Amniotic stem cell (primary cell): Measurements from ENCODE around the gene SRPK1.
"Not testable (repeated sequence)": the region's sequence is repeated elsewhere in the genome, so short reads cannot be mapped to it uniquely, and the experiment has no call there.

Experiments used
- DNase-seq: peaks from one replicate; lab custom pipeline; 2025; lab: John Stamatoyannopoulos, UW

The SRPK1 gene

DNA sequence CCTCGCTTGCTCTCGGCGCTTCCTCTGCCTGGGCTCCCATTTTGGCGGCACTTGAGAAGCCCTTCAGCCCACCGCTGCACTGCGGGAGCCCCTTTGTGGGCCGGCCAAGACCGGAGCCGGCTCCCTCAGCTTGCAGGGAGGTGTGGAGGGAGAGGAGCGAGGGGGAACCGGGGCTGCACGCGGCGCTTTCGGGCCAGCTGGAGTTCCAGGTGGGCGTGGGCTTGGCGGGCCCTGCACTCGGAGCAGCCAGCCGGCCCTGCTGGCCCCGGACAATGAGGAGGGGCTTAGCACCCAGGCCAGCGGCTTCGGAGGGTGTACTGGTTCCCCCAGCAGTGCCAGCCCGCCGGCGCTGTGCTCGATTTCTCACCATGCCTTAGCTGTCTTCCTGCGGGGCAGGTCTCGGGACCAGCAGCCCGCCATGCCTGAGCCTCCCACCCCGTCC lies 10.2 kb upstream of the SRPK1 start:
- no peak for DNase-seq

DNA sequence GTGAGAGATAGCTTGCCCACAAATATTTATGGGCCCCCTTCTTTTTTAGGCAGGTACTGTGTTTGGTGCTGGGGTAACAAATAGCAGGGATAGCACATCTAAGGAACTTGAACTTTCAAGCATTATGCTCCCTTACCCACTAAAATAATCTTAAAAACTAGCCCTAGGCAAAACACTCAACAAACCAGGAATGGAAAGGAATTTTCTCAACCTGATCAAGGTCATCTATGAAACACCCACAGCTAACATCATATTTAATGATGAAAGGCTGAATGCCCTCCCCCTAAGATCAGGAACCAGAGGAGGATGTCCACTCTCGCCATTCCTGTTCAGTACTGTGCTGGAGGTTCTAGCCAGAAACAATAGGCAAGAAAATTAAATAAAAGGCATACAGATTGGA lies 8.7 kb upstream of the SRPK1 start:
- DNase-seq: no peak

GRCh38 chr6:35926509-35927215 lies 5.8 kb upstream of the SRPK1 start:
- DNase-seq: no peak

- DNase-seq: no peak
Measured at GRCh38 chr6:35925961-35926360, 5.1 kb upstream of the SRPK1 start.

GRCh38 chr6:35924146-35924545 lies 3.2 kb upstream of the SRPK1 start:
- DNase-seq: no peak

DNA sequence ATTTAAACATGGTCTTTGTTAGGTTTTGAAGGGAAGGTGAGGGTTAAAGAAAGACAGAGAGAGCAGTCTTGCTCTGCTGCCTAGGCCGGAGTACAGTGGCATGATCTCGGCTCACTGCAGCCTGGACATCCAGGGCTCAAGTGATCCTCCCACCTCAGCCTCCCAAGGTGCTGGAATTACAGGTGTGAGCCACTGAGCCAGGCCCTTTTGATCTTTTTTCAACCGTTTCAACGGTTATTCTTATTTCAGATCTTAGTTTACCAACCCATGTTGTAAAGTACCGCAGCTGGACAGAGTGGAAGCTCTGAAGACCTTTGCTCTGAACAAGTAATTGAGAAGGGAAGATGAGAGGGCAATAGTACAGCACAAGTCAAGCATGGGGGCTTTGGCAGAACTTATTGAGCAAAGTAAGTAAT lies 1.2 kb upstream of the SRPK1 start:
- no peak for DNase-seq

DNA sequence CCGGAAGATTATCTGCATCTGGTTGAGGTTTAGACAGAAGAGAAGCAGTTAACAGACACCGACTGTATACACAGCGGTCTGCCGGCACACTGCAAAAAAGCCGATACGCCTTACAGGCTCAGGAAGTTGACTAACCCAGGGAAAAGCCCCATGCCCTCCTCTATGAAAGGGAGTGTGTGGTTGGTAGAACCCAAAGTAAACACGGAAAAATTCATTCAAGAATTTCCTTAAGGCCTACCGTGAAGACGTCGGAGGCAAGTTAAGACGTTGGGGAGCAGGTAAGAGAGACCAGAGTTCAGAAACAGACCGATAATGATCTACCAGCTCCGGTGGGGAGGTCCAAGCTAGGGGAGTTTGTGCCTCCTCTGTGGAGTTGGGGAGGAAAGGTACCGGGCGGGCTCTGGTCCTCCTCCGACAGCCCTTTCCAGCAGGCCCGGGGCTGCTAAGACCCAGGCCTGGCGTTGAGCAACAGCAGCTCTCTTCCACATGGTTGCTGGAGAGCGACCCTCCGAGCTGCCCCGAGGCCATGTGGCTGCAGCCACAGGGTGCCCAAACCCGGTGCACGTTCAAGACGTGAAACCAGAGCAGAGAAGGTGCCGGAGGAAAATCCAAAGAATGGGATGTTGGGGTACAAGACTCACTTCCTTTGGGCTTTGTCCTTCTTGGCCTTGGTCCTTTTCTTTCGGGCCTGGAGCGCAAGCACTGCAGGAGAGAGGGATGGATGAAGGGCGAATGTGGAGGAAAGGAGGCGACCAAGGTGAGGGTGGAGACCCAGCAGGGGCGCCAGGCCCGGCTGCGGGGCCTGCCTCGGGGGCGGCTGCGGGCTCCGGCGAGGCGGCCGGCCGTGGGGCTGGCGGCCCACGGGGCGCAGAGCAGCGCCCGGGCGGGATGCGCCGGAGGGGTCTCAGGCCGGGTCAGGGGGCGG lies 809 bp downstream of the SRPK1 start:
- peak; percentile 44 for DNase-seq

GRCh38 chr6:35919085-35919826 lies 1.6 kb downstream of the SRPK1 start:
- DNase-seq: no peak

GRCh38 chr6:35916893-35917292 lies 4.0 kb downstream of the SRPK1 start:
- not testable (repeated sequence) for DNase-seq

DNA sequence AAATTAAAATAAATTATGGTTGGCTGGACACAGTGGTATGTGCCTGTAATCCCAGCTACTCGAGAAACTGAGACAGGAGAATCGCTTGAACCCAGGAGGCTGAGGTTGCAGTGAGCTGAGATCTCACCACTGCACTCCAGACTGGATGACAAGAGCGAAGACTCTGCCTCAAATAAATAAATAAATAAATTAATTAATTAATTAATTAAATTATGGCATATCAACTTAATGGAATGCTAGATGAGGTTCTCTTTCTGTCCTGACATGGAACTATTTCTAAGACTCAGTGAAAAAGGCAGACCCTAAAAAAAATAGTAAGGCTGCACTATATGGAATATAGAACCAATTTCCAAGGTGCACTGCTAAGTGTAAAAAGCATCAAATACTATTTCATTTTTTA lies 4.8 kb downstream of the SRPK1 start:
- no peak for DNase-seq

- DNase-seq: no peak
Measured at GRCh38 chr6:35914536-35914935, 6.4 kb downstream of the SRPK1 start.

DNA sequence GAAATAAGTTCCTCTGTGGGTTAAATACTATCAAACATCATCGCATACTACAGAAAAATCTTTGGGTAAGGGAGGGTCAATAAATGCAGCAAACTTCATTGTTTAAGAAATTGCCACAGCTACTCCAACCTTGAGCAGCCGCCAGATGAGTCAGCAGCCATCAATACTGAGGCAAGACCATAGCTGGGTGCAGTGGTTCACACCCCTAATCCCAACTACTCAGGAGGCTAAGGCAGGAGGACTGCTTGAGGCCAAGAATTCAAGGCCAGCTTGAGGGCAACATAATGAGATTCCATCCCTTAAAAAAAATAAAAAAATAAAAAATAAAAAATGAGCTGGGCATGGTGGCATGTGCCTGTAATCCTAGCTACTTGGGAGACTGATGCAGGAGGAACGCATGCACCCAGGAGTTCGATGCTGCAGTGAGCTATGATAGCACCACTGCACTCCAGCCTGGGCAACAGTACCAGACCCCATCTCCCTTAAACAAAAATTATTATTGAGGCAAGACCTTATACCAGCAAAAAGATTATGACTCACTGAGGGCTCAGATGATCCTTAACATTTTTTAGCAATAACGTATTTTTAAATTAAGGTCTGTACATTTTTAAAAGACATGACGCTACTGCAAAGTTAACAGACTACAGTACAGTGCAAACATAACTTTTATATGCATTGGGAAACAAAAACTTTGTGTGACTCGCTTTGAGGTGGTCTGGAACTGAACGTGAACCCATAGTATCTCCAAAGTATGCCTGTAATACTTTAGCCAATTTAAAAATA lies 8.8 kb downstream of the SRPK1 start:
- no peak for DNase-seq

- DNase-seq: not testable (repeated sequence)
Measured at GRCh38 chr6:35909571-35909970, 11.3 kb downstream of the SRPK1 start.

DNA sequence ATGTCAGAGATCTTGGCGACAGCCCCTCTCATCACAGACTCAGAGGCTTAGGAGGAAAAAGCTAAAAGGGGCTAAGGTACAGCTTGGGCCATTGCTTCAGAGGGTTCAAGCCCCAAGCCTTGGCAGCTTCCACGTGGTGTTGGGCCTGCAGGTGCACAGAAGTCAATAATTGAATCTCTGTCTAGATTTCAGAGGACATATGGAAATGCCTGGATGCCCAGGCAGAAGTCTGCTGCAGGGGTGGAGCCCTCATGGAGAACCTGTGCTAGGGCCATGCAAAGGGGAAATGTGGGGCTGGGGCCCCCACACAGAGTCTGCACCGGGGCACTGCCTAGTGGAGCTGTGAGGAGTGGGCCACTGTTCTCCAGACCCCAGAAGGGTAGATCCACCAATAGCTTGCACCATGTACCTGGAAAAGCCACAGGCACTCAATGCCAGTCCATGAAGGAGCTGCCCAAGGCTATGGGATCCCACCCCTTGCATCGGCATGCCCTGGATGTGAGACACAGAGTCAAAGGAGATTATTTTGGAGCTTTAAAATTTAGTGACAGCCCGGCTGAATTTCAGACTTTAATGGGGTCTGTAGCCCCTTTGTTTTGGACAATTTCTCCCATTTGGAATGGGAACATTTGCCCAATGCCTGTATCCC lies 12.0 kb downstream of the SRPK1 start:
- DNase-seq: not testable (repeated sequence)

DNA sequence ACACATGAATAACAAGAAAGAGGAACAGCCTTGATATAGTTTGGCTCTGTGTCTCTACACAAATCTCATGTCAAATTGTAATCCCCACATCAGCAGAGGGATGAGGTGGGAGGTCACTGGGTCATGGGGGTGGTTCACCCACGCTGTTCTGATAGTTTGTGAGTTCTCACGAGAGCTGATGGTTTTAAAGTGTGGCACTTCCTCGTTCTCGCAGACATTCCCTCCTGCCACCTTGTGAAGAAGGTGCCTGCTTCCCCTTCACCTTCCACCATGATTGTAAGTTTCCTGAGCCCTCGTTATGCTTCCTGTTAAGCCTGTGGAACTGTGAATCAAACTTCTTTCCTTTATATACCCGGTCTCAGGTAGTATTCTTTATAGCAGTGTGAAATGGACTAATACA lies 13.1 kb downstream of the SRPK1 start:
- DNase-seq: no peak

DNA sequence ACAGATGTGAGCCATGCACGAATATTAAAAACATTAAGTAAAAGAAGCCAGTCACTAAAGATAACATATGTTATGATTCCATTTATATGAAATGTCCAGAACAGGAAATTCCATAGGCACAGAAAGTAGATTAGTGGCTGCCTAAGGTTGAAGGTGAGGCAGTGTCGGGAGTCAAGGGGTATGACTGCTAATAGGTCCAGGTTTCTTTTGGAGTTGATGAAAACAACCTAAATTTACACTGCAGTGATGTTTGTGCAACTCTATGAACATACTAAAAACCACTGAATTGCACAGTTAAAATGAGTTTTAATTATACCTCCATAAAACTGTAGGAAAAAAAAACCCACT lies 14.4 kb downstream of the SRPK1 start:
- no peak for DNase-seq

DNA sequence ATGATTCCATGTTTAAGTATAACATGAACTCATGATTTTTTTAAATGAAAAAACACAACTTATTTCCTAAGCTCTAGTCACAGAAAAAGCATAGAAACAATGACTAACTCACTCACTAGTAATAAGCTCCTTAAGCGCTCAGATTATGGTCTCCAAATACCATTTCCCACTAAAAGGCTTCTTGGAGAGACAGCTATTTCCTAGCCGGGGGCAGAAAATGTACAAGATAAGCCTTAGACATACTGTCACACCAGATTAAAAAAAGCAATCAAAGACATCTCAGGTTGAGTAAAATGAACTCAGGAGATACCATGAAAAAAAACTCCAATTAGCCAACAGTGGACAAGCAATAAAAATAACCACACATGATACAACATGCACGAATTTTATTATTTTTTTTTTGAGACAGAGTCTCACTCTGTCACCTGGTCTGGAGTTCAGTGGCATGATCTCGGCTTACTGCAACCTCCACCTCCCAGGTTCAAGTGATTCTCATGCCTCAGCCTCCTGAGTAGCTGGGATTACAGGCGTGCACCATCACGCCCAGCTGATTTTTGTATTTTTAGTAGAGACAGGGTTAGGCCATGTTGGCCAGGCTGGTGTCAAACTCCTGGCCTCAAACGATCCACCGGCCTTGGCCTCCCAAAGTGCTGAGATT lies 14.9 kb downstream of the SRPK1 start:
- DNase-seq: no peak

DNA sequence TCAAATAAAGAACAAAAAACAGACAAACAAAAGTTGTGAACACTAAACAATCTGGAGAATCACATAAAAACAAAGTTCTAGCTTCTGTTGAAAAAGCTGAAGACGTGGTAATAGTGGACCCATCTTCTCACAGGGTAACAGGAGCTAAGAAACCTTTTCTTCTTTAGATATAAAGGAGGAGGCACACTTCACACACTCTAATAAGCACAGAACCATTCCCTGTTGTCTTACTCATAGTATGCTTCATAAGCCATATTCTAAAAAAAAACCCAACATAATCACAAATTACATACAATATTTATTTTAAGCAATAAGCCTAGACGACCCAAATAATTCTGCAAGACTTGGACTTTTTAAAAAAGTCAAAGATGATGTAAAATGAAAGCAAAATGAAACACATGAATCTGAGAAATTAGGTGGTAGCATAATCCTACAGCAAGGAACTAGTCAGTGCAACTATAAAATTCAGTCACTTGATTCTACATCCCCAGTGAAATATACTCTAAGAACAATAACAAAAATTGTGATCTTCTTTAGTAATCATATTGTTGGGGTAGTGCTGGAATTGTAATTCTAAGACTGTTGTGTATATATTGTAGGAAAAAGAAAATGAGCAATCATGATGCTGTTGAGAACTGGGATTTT lies 15.6 kb downstream of the SRPK1 start:
- DNase-seq: no peak

- no peak for DNase-seq
Measured at GRCh38 chr6:35903679-35904078, 17.2 kb downstream of the SRPK1 start.

GRCh38 chr6:35900448-35900847 lies 20.4 kb downstream of the SRPK1 start:
- no peak for DNase-seq
